Subcutaneous abdominal adipose tissue (tissue), 5 donors: ENCODE measurements around the gene PTPRD.

ENCODE experiments used
- H3K27ac ChIP-seq: one replicate; pipeline ENCODE4 v1.7.0; 2013; ENCODE audit warnings: low read depth, mild to moderate bottlenecking, inconsistent platforms, low read length, moderate library complexity
- H3K27me3 ChIP-seq, 5 donors: one replicate each; pipeline ENCODE4 v1.7.0; 2013; ENCODE audit warnings: low read length in 5 of 5, inconsistent platforms in 1 of 5; ENCODE audit not compliant: control insufficient read depth in 5 of 5, insufficient read depth in 4 of 5
- H3K36me3 ChIP-seq, 5 donors: one replicate each; pipeline ENCODE4 v1.7.0; 2013; ENCODE audit warnings: low read length in 5 of 5; ENCODE audit not compliant: control insufficient read depth in 5 of 5, insufficient read depth in 5 of 5
- H3K4me1 ChIP-seq, 5 donors: one replicate each; pipeline ENCODE4 v1.7.0; 2013; ENCODE audit warnings: low read length in 5 of 5, mild to moderate bottlenecking in 3 of 5, moderate library complexity in 1 of 5; ENCODE audit not compliant: control insufficient read depth in 5 of 5, insufficient read depth in 5 of 5
- H3K4me3 ChIP-seq, 5 donors: one replicate each; pipeline ENCODE4 v1.7.0; 2013; ENCODE audit warnings: low read length in 5 of 5, low read depth in 1 of 5
- H3K9ac ChIP-seq, 5 donors: one replicate each; pipeline ENCODE4 v1.7.0; 2013; ENCODE audit warnings: low read length in 5 of 5, mild to moderate bottlenecking in 4 of 5, moderate library complexity in 3 of 5
- H3K9me3 ChIP-seq, 5 donors: one replicate each; pipeline ENCODE4 v1.7.0; 2013; ENCODE audit warnings: low read length in 5 of 5; ENCODE audit not compliant: control insufficient read depth in 5 of 5
- donor health status: healthy.
- donor health status: healthy.
- donor health status: healthy.
- donor health status: healthy.
- donor health status: healthy.

Gene PTPRD

GRCh38 chr9:8857926-8858595, 1754.7 kb downstream of the PTPRD start:
- H3K4me1 ChIP-seq = peaks cover 0 to 21% (median 19%) of the 10 kb centered on the region in 5 donors
- H3K4me3 ChIP-seq = peak overlapping the region in 4 of 5 donors; percentile 56 to 75 (median 68)
- H3K9me3 ChIP-seq = no peaks in the 10 kb centered on the region
- no peaks in the 10 kb centered on the region for H3K36me3 ChIP-seq
- H3K9ac ChIP-seq = no peak overlapping the region
- H3K27ac ChIP-seq = no peak overlapping the region
- peaks cover 14 to 30% (median 21%) of the 10 kb centered on the region in 5 donors for H3K27me3 ChIP-seq

- peaks cover 0 to 21% (median 19%) of the 10 kb centered on the region in 5 donors for H3K4me1 ChIP-seq
- peak overlapping the region in 1 of 5 donors; percentile 64 for H3K9ac ChIP-seq
- peak overlapping the region; percentile 56 to 75 (median 69) for H3K4me3 ChIP-seq
- peaks cover 14 to 30% (median 21%) of the 10 kb centered on the region in 5 donors for H3K27me3 ChIP-seq
- no peak overlapping the region for H3K27ac ChIP-seq
- no peaks in the 10 kb centered on the region for H3K36me3 ChIP-seq
- H3K9me3 ChIP-seq = no peaks in the 10 kb centered on the region
These were observed 1755.5 kb downstream of the PTPRD start for GRCh38 chr9:8857068-8857925.

- H3K36me3 ChIP-seq = no peaks in the 10 kb centered on the region
- no peaks in the 10 kb centered on the region for H3K9me3 ChIP-seq
- peaks cover 14 to 30% (median 21%) of the 10 kb centered on the region in 5 donors for H3K27me3 ChIP-seq
- peak overlapping the region; percentile 56 to 75 (median 69) for H3K4me3 ChIP-seq
- no peak overlapping the region for H3K27ac ChIP-seq
- peaks cover 0 to 21% (median 19%) of the 10 kb centered on the region in 5 donors for H3K4me1 ChIP-seq
- H3K9ac ChIP-seq = no peak overlapping the region
These were observed 1756.3 kb downstream of the PTPRD start for GRCh38 chr9:8856396-8857067.

DNA sequence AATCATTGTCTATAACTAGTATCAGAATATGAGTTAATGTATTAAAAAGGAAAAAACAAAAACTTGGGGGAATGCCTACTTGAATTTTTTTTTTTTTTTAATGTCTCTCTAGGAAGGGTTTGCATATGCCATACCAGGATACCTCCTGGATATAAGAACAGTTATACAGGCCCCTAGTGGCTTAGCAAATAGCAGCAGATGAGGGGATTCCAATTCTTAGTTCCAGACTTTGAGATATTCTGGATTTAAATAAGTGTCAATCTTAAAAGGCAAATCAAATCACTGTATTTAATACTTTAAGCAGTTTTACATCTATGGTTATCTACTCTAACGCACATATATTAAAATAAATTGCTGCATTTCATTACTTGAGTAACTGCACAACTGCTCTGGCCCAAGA, 1757.8 kb downstream of the PTPRD start:
- Histone ChIP-seq H3K36me3 (no peaks in the 10 kb centered on the region), H3K4me3 (no peak overlapping the region), H3K27me3 (peaks cover 14 to 26% (median 21%) of the 10 kb centered on the region in 5 donors), H3K9ac (no peak overlapping the region), H3K4me1 (peaks cover 0 to 21% (median 19%) of the 10 kb centered on the region in 5 donors), H3K27ac (no peak overlapping the region), H3K9me3 (no peaks in the 10 kb centered on the region)

GRCh38 chr9:8852301-8852864, 1760.4 kb downstream of the PTPRD start:
- no peak overlapping the region for H3K27ac ChIP-seq
- no peaks in the 10 kb centered on the region for H3K36me3 ChIP-seq
- H3K4me3 ChIP-seq = no peak overlapping the region
- H3K27me3 ChIP-seq = peaks cover 5 to 14% (median 8%) of the 10 kb centered on the region in 5 donors
- H3K4me1 ChIP-seq = peaks cover 0 to 11% (median 7%) of the 10 kb centered on the region in 5 donors
- no peaks in the 10 kb centered on the region for H3K9me3 ChIP-seq
- no peak overlapping the region for H3K9ac ChIP-seq

DNA sequence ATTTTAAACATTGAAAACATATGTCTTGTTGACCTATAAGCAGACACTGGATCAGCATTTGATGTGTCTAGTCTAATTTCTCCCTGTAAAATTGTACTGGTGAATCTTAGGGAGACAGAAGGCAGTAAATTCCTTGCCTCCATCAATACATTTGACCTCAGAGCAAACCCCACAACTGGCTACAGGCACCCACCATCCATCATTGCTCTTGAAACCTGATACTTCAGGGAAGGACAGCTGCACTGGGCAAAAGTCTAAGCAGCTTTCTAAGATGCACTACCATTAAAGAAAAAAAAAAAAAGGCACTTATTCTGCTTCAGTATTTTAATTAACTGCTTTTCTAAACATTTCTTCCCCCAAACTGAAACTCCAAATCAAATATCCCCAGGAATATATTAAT, 1761.9 kb downstream of the PTPRD start:
- H3K9ac ChIP-seq = no peak overlapping the region
- H3K27me3 ChIP-seq = peaks cover 0 to 4% (median 0%) of the 10 kb centered on the region in 5 donors
- H3K4me1 ChIP-seq = no peaks in the 10 kb centered on the region
- no peak overlapping the region for H3K4me3 ChIP-seq
- H3K9me3 ChIP-seq = no peaks in the 10 kb centered on the region
- no peaks in the 10 kb centered on the region for H3K36me3 ChIP-seq
- no peak overlapping the region for H3K27ac ChIP-seq

DNA sequence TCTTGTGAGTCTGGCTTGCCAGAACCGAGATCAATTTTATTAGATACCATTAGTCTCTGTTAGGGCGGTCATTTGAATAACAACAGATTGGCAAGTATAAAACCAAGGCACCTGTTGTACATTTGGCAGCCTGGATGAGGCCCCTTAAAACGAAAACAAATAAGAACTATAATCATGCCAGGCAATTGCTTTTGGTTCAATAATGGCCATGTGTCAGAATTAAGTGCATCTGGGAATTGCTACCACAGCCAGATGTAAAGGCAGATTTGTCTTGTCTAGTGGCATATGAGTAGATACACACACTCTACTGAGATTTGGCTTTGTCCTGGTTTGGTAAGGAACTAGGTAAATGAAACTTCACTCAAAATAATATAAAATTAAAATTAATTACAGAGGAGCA, 1767.0 kb downstream of the PTPRD start:
- no peaks in the 10 kb centered on the region for H3K27me3 ChIP-seq
- H3K9ac ChIP-seq = no peak overlapping the region
- H3K27ac ChIP-seq = no peak overlapping the region
- H3K9me3 ChIP-seq = no peaks in the 10 kb centered on the region
- H3K4me1 ChIP-seq = no peaks in the 10 kb centered on the region
- H3K36me3 ChIP-seq = no peaks in the 10 kb centered on the region
- H3K4me3 ChIP-seq = no peak overlapping the region

GRCh38 chr9:8845376-8845775, 1767.4 kb downstream of the PTPRD start:
- H3K27ac ChIP-seq = no peak overlapping the region
- H3K9ac ChIP-seq = no peak overlapping the region
- H3K4me1 ChIP-seq = no peaks in the 10 kb centered on the region
- H3K27me3 ChIP-seq = no peaks in the 10 kb centered on the region
- H3K4me3 ChIP-seq = no peak overlapping the region
- no peaks in the 10 kb centered on the region for H3K36me3 ChIP-seq
- H3K9me3 ChIP-seq = no peaks in the 10 kb centered on the region

DNA sequence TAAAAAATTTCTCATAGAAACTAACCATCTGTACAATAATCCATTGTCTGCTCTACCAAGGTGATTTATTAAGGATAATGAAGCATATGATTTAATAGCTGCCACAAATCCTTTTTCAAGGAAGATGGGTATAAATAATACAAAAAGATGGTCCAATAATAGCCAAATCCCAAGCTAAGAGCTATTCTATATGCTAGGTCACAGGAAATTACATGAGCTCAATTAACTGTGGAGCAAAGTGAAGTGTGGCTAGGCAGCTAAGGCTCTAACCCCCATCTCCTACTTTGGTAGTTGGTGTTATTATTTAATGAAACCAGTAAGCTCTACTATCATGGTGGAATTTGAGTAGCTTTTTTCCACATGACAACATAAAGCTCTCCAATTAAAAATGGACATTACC, 1768.3 kb downstream of the PTPRD start:
- Histone ChIP-seq H3K4me3 (no peak overlapping the region), H3K36me3 (no peaks in the 10 kb centered on the region), H3K9me3 (no peaks in the 10 kb centered on the region), H3K27me3 (no peaks in the 10 kb centered on the region), H3K4me1 (no peaks in the 10 kb centered on the region), H3K27ac (no peak overlapping the region), H3K9ac (no peak overlapping the region)
